ENCODE measurements around the gene COL5A1. TPM values are rescaled to one million over a fixed set of nuclear protein-coding genes. Genes with fewer than 3 reads are reported as not detected.

COL5A1 gene
- total and polyA plus RNA-seq, 11 donors, result 7.6 to 91.3 (median 13.4) TPM

- Histone ChIP-seq H3K4me3 (no peak overlapping the region), H3K27me3 (peaks cover 0 to 12% (median 0%) of the 10 kb centered on the region in 9 donors), H3K27ac (no peak overlapping the region), H3K4me1 (peaks cover 0 to 13% (median 1%) of the 10 kb centered on the region in 12 donors), H3K36me3 (no peaks in the 10 kb centered on the region), H3K9me3 (no peaks in the 10 kb centered on the region)
- ATAC-seq, result no peak
- peak in 3 of 5 donors; percentile 6 to 16 (median 16) for DNase-seq
- WGBS, 4 donors, result 85 to 94% (median 89%) methylated on average over 9 to 12 of the region's 12 CpGs
- intact Hi-C loops (cut with DNase I), result no loop called here
- TF ChIP-seq CTCF (IDR thresholded peaks at IDR 0.05), result no peak
Measured at GRCh38 chr9:134637241-134637640, 4.4 kb upstream of the COL5A1 start.

- ATAC-seq, result no peak
Measured at GRCh38 chr9:134637696-134638501, 3.7 kb upstream of the COL5A1 start.

GRCh38 chr9:134638502-134639090 is 3.0 kb upstream of the COL5A1 start:
- ATAC-seq (no peak), DNase-seq (no peak)
- Histone ChIP-seq H3K4me3 (no peak overlapping the region), H3K4me1 (peaks cover 0 to 18% (median 3%) of the 10 kb centered on the region in 12 donors), H3K9me3 (no peaks in the 10 kb centered on the region), H3K27ac (no peak overlapping the region), H3K27me3 (peaks cover 0 to 21% (median 0%) of the 10 kb centered on the region in 9 donors), H3K36me3 (no peaks in the 10 kb centered on the region)
- TF ChIP-seq POLR2A (IDR thresholded peaks at IDR 0.05), result no peak
- no peak for TF ChIP-seq CTCF (IDR thresholded peaks at IDR 0.05)
- 82 to 87% (median 84%) methylated on average over 11 to 13 of the region's 13 CpGs for WGBS, 4 donors
- intact Hi-C loops (cut with DNase I), result no loop called here

More at GRCh38 chr9:134637696-134638501, 3.7 kb upstream of the COL5A1 start:
- no peak overlapping the region for H3K4me3 ChIP-seq
- no peak overlapping the region for H3K27ac ChIP-seq
- 73 to 81% (median 77%) methylated on average over 13 to 23 of the region's 23 CpGs for WGBS, 4 donors
- H3K36me3 ChIP-seq, result no peaks in the 10 kb centered on the region
- DNase-seq, result peak in 2 of 5 donors; percentile 11 to 31
- TF ChIP-seq CTCF (IDR thresholded peaks at IDR 0.05) (no peak), POLR2A (IDR thresholded peaks at IDR 0.05) (no peak)
- intact Hi-C loops (cut with DNase I), result no loop called here
- peaks cover 0 to 18% (median 3%) of the 10 kb centered on the region in 12 donors for H3K4me1 ChIP-seq
- H3K27me3 ChIP-seq, result peaks cover 0 to 18% (median 0%) of the 10 kb centered on the region in 9 donors
- no peaks in the 10 kb centered on the region for H3K9me3 ChIP-seq

GRCh38 chr9:134639994-134640393 is 1.6 kb upstream of the COL5A1 start:
- Histone ChIP-seq H3K4me3 (no peak overlapping the region), H3K36me3 (no peaks in the 10 kb centered on the region), H3K27ac (no peak overlapping the region), H3K4me1 (peaks cover 0 to 21% (median 3%) of the 10 kb centered on the region in 12 donors), H3K9me3 (no peaks in the 10 kb centered on the region), H3K27me3 (peaks cover 0 to 21% (median 0%) of the 10 kb centered on the region in 9 donors)
- WGBS, 4 donors, result 96 to 99% (median 98%) methylated on average over 5 of the region's 5 CpGs
- DNase-seq (no peak), ATAC-seq (no peak)
- intact Hi-C loops (cut with DNase I), result loop anchor here in 6 of 10 donors (5.0 to 10.0 kb wide), 8 partner anchors 163 to 475 kb away; partner anchors contain the start of gene RNU6ATAC (in 1 of the 6)
- TF ChIP-seq POLR2A (IDR thresholded peaks at IDR 0.05), result no peak
- no peak for TF ChIP-seq CTCF (IDR thresholded peaks at IDR 0.05)

Measured in heart left ventricle (tissue), 16 donors.